Gastrocnemius medialis (tissue), 4 donors: ENCODE data around the gene PRDM16.

Source experiments
- POLR2A ChIP-seq, 2 donors: fragments of 450-650 bp; IDR thresholded peaks; one replicate each; pipeline ENCODE4 v1.6.1; 2017; ENCODE audit warnings: antibody characterized with exemption in 2 of 2, mild to moderate bottlenecking in 2 of 2, moderate library complexity in 2 of 2
- TF ChIP-seq, protein P1 (sequence below), 5 experiments: fragments of 450-650 bp in 3 of 5; fragments of 200-600 bp in 2 of 5; sonication (generic) in 2 of 5; IDR thresholded peaks in 4 of 5; conservative IDR thresholded peaks in 1 of 5; 1 replicate in 4 of 5; 2 replicates in 1 of 5; pipeline ENCODE4 v1.5.1; 2016 to 2019; ENCODE audit warnings: antibody characterized with exemption in 5 of 5, mild to moderate bottlenecking in 3 of 5, moderate library complexity in 3 of 5

DNA sequence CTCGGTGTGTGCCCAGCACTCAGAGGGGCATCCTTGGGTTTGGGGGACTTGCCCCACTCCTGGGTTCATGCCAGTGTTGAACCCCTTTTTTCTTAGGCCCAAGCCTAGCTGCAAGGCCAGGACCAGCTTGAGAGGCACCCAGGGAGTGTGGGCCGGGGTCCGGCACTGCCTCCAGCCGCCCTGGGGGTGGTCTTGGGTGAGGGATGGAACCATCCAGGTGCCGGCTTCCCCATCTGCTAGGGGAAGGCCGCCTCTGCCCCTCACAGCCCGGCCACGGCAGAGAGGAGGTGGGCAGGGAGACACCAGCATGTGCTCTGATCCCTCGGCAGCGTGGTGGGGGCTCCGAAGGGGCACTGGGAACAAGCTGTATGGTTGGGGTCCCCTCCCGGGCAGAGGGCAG is 335.3 kb downstream of the PRDM16 start:
- TF ChIP-seq, protein P1, sequence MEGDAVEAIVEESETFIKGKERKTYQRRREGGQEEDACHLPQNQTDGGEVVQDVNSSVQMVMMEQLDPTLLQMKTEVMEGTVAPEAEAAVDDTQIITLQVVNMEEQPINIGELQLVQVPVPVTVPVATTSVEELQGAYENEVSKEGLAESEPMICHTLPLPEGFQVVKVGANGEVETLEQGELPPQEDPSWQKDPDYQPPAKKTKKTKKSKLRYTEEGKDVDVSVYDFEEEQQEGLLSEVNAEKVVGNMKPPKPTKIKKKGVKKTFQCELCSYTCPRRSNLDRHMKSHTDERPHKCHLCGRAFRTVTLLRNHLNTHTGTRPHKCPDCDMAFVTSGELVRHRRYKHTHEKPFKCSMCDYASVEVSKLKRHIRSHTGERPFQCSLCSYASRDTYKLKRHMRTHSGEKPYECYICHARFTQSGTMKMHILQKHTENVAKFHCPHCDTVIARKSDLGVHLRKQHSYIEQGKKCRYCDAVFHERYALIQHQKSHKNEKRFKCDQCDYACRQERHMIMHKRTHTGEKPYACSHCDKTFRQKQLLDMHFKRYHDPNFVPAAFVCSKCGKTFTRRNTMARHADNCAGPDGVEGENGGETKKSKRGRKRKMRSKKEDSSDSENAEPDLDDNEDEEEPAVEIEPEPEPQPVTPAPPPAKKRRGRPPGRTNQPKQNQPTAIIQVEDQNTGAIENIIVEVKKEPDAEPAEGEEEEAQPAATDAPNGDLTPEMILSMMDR (IDR thresholded peaks at IDR 0.05 in 4 of 5, conservative IDR thresholded peaks at IDR 0.05 in 1 of 5) = no peak
- no peak for TF ChIP-seq POLR2A (IDR thresholded peaks at IDR 0.05)
